Gastroesophageal sphincter (tissue), 4 donors: ENCODE measurements around the gene FAM168A. TPM values are rescaled to one million over a fixed set of nuclear protein-coding genes. Genes with fewer than 3 reads are reported as not detected.

Experiments used
- ATAC-seq: fragments of 150-250 bp; one replicate; pipeline ENCODE4 v1.9.1; 2016; ENCODE audit warnings: mild to moderate bottlenecking, moderate library complexity
- H3K27ac ChIP-seq, 4 donors: fragments of 200-600 bp; sonication (generic) in 3 of 4; 1 replicate in 3 of 4; 2 replicates in 1 of 4; pipeline ENCODE4 v1.5.1; 2016 to 2019
- H3K27me3 ChIP-seq: fragments of 200-600 bp; sonication (generic); one replicate; pipeline ENCODE4 v1.5.1; 2019
- H3K36me3 ChIP-seq, 2 donors: fragments of 200-600 bp; sonication (generic); one replicate each; pipeline ENCODE4 v1.5.1; 2019; ENCODE audit warnings: control low read depth in 1 of 2
- H3K4me1 ChIP-seq, 3 donors: fragments of 200-600 bp; sonication (generic); 1 replicate in 2 of 3; 2 replicates in 1 of 3; pipeline ENCODE4 v1.5.1; 2016 to 2019; ENCODE audit warnings: control low read depth in 2 of 3
- H3K4me3 ChIP-seq, 2 donors: fragments of 200-600 bp; sonication (generic); one replicate each; pipeline ENCODE4 v1.5.1; 2019; ENCODE audit warnings: mild to moderate bottlenecking in 1 of 2, moderate library complexity in 1 of 2
- H3K9me3 ChIP-seq, 3 donors: fragments of 200-600 bp; sonication (generic); one replicate each; pipeline ENCODE4 v1.5.1; 2017 to 2019; ENCODE audit warnings: control low read depth in 2 of 3
- CTCF ChIP-seq, 4 experiments: fragments of 200-600 bp in 2 of 4; fragments of 450-650 bp in 2 of 4; sonication (generic) in 1 of 4; IDR thresholded peaks; one replicate each; pipeline ENCODE4 v1.5.1; 2017 to 2019; ENCODE audit warnings: antibody characterized with exemption in 4 of 4, mild to moderate bottlenecking in 2 of 4, moderate library complexity in 2 of 4
- EP300 ChIP-seq: sonication (generic); formaldehyde crosslinking; IDR thresholded peaks from one replicate; pipeline ENCODE4 v1.6.1; 2017; ENCODE audit warnings: antibody characterized with exemption, mild to moderate bottlenecking
- POLR2A ChIP-seq, 2 donors: fragments of 450-650 bp; IDR thresholded peaks; one replicate each; pipeline ENCODE4 v1.6.1; 2017; ENCODE audit warnings: antibody characterized with exemption in 2 of 2, mild to moderate bottlenecking in 2 of 2, moderate library complexity in 1 of 2
- POLR2AphosphoS5 ChIP-seq: sonication (generic); formaldehyde crosslinking; IDR thresholded peaks from one replicate; pipeline ENCODE4 v1.6.1; 2017; ENCODE audit warnings: antibody characterized with exemption
- WGBS, 2 donors: methylation state at CpG; one replicate each; pipeline ENCODE4 v1.1.5; 2018; ENCODE audit warnings: low coverage in 1 of 2; 5-methylcytosine and 5-hydroxymethylcytosine counted together
- total RNA-seq, 4 donors: library from RNA; depleted of rRNA; stranded (reverse); fragments of >200 nt; gene quantifications; one replicate each; pipeline ENCODE4 v1.1.0, GENCODE V29; 2016

FAM168A gene
- total RNA-seq, 4 donors from 2014 or later: 27.5 to 51.8 (median 42.0) TPM

- WGBS, 2 donors: 68 to 87% methylated on average over 2 to 5 of the region's 5 CpGs
- H3K27ac ChIP-seq: no peak overlapping the region
- H3K4me1 ChIP-seq: peaks cover 0 to 6% (median 0%) of the 10 kb centered on the region in 3 donors
- H3K36me3 ChIP-seq: no peaks in the 10 kb centered on the region
- no peak for TF ChIP-seq CTCF (IDR thresholded peaks at IDR 0.05)
- H3K27me3 ChIP-seq: no peaks in the 10 kb centered on the region
- H3K4me3 ChIP-seq: no peak overlapping the region
- no peak for ATAC-seq
- H3K9me3 ChIP-seq: no peaks in the 10 kb centered on the region
These were observed 58.3 kb downstream of the FAM168A start for GRCh38 chr11:73539506-73540084.

GRCh38 chr11:73538381-73538872 lies 59.5 kb downstream of the FAM168A start:
- no peak for ATAC-seq
- Histone ChIP-seq H3K4me3 (no peak overlapping the region), H3K27ac (no peak overlapping the region), H3K27me3 (no peaks in the 10 kb centered on the region), H3K9me3 (no peaks in the 10 kb centered on the region), H3K4me1 (peaks cover 0 to 6% (median 0%) of the 10 kb centered on the region in 3 donors), H3K36me3 (no peaks in the 10 kb centered on the region)
- WGBS, 2 donors: 53 to 85% methylated on average over 1 of the region's 1 CpG
- TF ChIP-seq CTCF (IDR thresholded peaks at IDR 0.05) (no peak), EP300 (no peak), POLR2AphosphoS5 (no peak), POLR2A (IDR thresholded peaks at IDR 0.05) (no peak)

- H3K27me3 ChIP-seq: no peaks in the 10 kb centered on the region
- H3K4me3 ChIP-seq: no peak overlapping the region
- ATAC-seq: no peak
- H3K36me3 ChIP-seq: no peaks in the 10 kb centered on the region
- TF ChIP-seq POLR2A (IDR thresholded peaks at IDR 0.05) (no peak), EP300 (no peak), POLR2AphosphoS5 (no peak), CTCF (IDR thresholded peaks at IDR 0.05) (no peak)
- no peak overlapping the region for H3K27ac ChIP-seq
- H3K9me3 ChIP-seq: no peaks in the 10 kb centered on the region
- peaks cover 0 to 6% (median 0%) of the 10 kb centered on the region in 3 donors for H3K4me1 ChIP-seq
These were observed 59.9 kb downstream of the FAM168A start for GRCh38 chr11:73537969-73538368.

GRCh38 chr11:73536961-73537360 lies 61.0 kb downstream of the FAM168A start:
- no peak overlapping the region for H3K27ac ChIP-seq
- no peak for ATAC-seq
- H3K4me3 ChIP-seq: no peak overlapping the region
- H3K36me3 ChIP-seq: no peaks in the 10 kb centered on the region
- H3K9me3 ChIP-seq: no peaks in the 10 kb centered on the region
- no peak for TF ChIP-seq EP300
- no peak for TF ChIP-seq CTCF (IDR thresholded peaks at IDR 0.05)
- no peak for TF ChIP-seq POLR2AphosphoS5
- no peak for TF ChIP-seq POLR2A (IDR thresholded peaks at IDR 0.05)
- WGBS, 2 donors: 91 to 100% methylated on average over 2 of the region's 2 CpGs
- peaks cover 0 to 15% (median 0%) of the 10 kb centered on the region in 3 donors for H3K4me1 ChIP-seq
- no peaks in the 10 kb centered on the region for H3K27me3 ChIP-seq

- H3K27me3 ChIP-seq: no peaks in the 10 kb centered on the region
- 80 to 100% methylated on average over 1 of the region's 1 CpG for WGBS, 2 donors
- TF ChIP-seq POLR2A (IDR thresholded peaks at IDR 0.05): no peak
These were observed 65.6 kb downstream of the FAM168A start for GRCh38 chr11:73532310-73532709.

More at GRCh38 chr11:73532310-73532709, 65.6 kb downstream of the FAM168A start:
- Histone ChIP-seq H3K27ac (no peak overlapping the region), H3K36me3 (no peaks in the 10 kb centered on the region), H3K4me1 (peaks cover 0 to 43% (median 3%) of the 10 kb centered on the region in 3 donors), H3K4me3 (no peak overlapping the region), H3K9me3 (no peaks in the 10 kb centered on the region)
- no peak for ATAC-seq
